Esophagus squamous epithelium (tissue), 4 donors: ENCODE data around the gene MPPED2.

Experiments used
- CTCF ChIP-seq, 6 experiments: fragments of 450-650 bp in 4 of 6; fragments of 200-600 bp in 2 of 6; sonication (generic) in 2 of 6; IDR thresholded peaks; one replicate each; pipeline ENCODE4 v1.5.1; 2016 to 2019; ENCODE audit warnings: antibody characterized with exemption in 6 of 6, mild to moderate bottlenecking in 4 of 6, moderate library complexity in 4 of 6
- POLR2A ChIP-seq, 4 donors: fragments of 450-650 bp; IDR thresholded peaks; one replicate each; pipeline ENCODE4 v1.6.1; 2017; ENCODE audit warnings: antibody characterized with exemption in 4 of 4, mild to moderate bottlenecking in 4 of 4, moderate library complexity in 3 of 4

- no peak for TF ChIP-seq CTCF (IDR thresholded peaks at IDR 0.05)
- no peak for TF ChIP-seq POLR2A (IDR thresholded peaks at IDR 0.05)
Observed at GRCh38 chr11:30508594-30508993, 77.6 kb downstream of the MPPED2 start.
